ENCODE results near the gene EPHB4.

EPHB4 gene

GRCh38 chr7:100854146-100854895, 27.0 kb upstream of the EPHB4 start:
- DNase-seq = no peak

DNA sequence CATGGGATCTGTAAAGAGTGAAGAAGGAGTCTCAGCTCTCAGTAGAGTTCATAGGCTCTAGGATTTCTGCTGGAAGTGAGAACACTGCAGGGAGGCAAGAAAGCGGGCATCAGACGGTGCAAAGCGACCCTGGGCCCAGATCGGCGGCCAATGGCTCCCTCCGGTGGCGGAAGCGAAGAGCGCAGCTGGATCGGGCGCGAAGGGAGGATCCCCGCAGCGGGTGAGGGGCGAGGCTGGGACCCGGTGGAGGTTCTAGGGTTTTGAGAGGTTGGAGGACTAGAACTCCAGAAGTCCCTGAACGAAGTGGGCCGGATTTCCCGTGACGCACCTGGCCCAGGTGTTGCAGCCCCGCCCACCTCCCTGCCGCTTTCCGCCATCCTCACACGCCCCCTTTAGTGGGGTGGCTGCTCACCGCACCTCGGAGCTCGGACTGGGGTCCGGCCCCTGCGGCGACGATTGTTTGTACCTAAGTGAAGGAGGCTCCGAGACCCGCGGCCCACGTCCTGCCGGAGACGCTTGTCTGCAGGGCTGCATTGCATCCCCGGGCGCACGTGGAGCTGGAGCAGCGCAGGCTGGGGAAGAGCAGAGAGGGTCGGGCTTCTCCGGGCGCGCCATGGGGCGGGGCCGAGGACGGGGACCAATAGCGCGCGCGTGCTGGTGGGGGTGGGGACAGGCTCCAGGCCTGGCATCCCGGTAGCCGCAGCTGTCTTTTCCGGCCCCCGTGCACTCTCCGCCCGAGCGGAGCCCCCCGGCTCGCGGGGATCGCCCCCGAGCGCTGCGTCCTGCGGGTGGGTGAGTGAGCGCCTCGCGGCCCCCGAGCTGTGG, 24.9 kb upstream of the EPHB4 start, which contains the start of gene SLC12A9:
Gene SLC12A9, plus strand, starts transcription at position 666 of the 825 bp plus-strand sequence. CDS start 1,485 bp downstream, outside the sequence.
- DNase-seq = peak; percentile 75 to 77

DNA sequence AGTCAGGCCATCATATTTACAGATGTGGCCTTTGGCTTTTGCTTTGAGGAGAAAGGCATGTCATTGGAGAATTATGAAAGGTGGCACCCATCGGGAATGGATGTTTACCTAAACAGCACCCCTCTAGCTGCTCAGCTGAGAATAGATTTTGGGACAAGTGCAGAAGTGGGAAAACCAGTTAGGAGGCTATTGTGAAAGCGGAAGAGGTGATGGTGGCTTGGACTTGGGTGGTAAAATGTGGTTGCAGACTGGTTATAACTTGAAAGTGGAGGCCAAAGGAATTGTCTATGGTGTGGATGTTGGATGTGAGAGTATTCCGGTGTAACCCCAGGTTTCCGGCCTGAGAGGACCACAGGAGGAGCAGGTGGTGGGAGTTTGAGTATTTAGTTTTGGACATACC, 20.0 kb upstream of the EPHB4 start:
- DNase-seq = no peak

- no peak for DNase-seq
These were observed 13.3 kb upstream of the EPHB4 start for GRCh38 chr7:100840470-100841100.

GRCh38 chr7:100839361-100839760, 12.0 kb upstream of the EPHB4 start:
- no peak for DNase-seq

GRCh38 chr7:100837099-100837836, 9.9 kb upstream of the EPHB4 start:
- peak; percentile 56 to 86 for DNase-seq

DNA sequence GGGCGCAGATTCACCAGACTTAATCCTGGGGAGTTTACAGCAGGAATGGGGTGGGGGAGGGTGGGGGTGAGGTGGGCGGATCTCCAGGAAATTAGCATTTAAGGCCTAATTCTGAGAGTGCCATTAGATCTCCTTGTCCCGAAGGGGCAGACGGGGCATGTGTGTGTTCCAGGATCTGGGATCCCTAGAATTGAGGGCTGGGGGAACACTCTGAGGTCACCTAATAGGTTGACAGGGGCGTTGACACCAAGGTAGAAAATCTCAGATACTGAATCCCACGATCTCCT, 9.4 kb upstream of the EPHB4 start:
- DNase-seq = no peak

- no peak for DNase-seq
These were observed 8.8 kb upstream of the EPHB4 start for GRCh38 chr7:100835903-100836811.

DNA sequence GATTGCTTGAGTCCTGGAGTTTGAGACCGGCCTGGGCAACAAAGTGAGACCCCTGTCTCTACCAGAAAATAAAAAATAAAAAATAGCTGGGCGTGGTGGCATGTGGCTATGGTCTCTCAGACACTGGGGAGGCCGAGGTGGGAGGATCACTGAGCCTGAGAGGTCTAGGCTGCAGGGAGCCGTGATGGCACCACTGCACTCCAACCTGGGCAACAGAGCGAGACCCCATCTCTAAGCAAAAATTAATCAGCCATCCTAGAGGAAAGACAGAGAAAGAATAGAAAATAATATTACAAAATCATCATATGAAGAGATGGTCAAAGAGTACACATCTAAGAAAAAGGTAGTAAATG, 4.9 kb upstream of the EPHB4 start:
- no peak for DNase-seq

DNA sequence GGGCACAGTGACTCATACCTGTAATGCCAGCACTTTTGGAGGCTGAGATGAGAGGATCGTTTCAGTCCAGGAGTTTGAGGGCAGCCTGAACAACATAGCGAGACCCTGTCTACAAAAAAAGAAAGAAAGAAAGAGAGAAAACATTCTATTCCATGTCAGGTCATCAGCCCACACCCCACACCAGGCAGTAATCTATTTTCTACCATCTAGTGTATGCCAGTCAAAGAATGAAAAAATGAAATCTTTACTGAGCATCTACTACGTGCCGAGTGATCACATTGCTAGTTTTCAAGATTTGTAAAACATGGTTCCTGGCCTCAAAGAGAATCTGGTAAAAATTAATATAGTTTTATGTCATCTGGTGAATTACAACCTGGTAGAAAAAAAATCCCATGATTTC, 3.1 kb upstream of the EPHB4 start:
- no peak for DNase-seq

GRCh38 chr7:100829150-100829716, 1.9 kb upstream of the EPHB4 start:
- no peak for DNase-seq

GRCh38 chr7:100826514-100827329, 601 bp downstream of the EPHB4 start:
- no peak for DNase-seq

DNA sequence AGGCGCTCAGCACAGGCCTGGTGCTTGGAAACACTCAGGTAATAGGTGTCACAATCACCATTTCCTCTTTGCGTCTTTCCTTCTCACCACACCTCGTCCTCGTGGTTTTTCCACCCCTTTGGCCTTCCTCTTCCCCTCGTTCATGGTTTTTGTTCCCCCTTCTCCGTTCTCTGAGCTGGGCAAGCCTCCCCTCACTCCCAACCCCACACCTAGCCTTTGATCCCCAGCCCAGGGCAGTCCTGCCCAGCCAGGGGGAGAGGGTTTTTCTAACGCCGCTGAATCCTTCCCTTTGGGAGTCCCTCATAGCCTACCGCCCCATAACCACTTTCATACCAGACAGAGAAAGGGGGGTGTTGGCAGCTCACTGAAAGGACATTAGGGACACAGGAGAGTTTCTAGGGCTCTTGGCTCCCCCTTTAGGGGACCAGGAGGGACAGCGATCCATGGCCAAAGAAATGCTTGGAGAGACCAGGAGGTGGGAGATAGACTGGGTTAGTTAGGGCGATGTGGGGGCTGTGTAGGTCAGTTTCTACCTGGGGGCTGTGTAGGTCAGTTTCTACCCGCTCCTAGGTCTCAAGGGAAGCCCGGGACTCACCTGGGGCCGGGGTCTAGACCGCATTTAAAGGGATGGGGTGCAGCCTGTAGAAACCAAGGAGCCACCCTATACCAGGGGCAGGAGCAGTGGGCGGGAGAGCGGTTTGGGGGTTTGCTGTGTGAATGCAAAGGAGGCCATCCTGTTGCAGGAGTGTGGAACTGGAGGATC, 1.4 kb downstream of the EPHB4 start:
- peak in 1 of 2 experiments; percentile 29 for DNase-seq

- DNase-seq = no peak
These were observed 2.1 kb downstream of the EPHB4 start for GRCh38 chr7:100825215-100825671.

DNA sequence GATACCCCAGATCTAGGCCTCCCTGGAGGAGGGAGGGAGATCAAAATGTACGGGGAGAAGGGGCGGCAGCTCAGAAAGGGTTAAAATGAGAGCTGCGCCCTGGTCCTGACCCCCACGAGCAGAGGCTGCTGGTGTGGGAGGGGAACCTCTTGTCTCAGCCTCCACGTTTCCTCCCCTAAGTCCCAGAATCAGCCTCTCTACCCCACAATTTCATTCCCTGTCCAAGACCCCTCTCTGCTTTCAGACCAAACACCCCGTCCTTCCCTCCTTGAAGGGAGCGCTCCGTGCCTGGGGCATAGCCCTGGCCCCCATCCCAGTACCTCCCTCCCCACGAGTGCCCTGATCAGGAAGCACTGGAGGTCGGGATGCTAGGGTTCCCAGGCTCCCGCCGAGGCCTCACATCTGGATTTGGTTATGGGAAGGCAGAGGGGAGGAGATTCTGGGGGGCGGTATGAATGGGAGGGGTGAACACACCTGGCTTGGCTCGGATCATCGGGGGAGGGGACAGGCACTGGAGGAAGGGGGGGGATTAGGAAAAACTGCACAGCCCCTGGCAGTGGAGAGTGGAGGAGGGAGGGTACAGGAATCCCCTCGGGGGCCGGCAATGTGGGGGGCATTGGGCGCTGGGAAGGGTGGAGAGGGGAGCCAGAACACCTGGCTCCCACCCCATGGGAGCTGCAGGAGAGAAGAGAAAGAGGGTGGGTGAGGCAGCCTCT, 2.7 kb downstream of the EPHB4 start:
- no peak for DNase-seq

- no peak for DNase-seq
These were observed 3.8 kb downstream of the EPHB4 start for GRCh38 chr7:100823534-100823933.

DNA sequence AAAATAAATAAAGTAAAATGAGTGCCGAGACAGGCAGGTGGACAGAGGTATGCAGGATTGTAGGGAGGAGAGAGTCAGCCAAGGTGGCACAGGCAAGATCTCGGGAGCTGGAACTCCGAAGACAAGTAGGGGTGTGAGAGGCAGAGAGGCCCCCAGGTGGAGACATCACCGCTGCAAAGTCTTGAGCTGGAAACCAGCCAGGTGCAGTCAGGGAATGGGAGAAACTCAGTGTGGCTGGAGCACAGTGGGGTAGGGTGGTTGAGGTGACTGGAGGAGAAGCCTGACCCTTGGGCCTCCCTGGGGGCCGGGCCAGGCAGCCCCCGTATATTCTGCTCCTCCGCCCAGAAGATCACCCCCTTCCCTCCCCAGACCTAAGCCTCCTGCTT, 4.2 kb downstream of the EPHB4 start:
- no peak for DNase-seq

- DNase-seq = no peak
These were observed 4.8 kb downstream of the EPHB4 start for GRCh38 chr7:100822236-100823139.

Data from NCI-H524 (cell line).